H1 (cell line): ENCODE results near the gene STX8. TPM values are rescaled to one million over a fixed set of nuclear protein-coding genes. Genes with fewer than 3 reads are reported as not detected.
"Not testable (repeated sequence)": the region's sequence is repeated elsewhere in the genome, so short reads cannot be mapped to it uniquely, and the experiment has no call there.

Experiments used
- CTCF ChIA-PET: fragments of 300-600 bp; sonication (Branson Sonifier 250); formaldehyde crosslinking; loops from one replicate; lab custom pipeline; 2021; ENCODE audit not compliant: partially characterized antibody; lab: Charles Lee
- POLR2A ChIA-PET: fragments of 300-600 bp; sonication (Branson Sonifier 250); formaldehyde crosslinking; loops from one replicate; lab custom pipeline; 2021; ENCODE audit warnings: inconsistent platforms; ENCODE audit not compliant: partially characterized antibody; lab: Charles Lee
- DNase-seq, 2 experiments: peaks; one replicate each; pipeline versions ENCODE4 v3.0.0 to v3.0.0-alpha.2; 2010 to 2022; ENCODE audit warnings: low spot score in 2 of 2, low read depth in 1 of 2, mixed read lengths in 1 of 2
- FAIRE-seq: peaks from 2 replicates; lab custom pipeline; 2011; peaks lifted over from hg19 to GRCh38; lab: Jason Lieb, UNC
- H2AFZ ChIP-seq: 2 replicates; pipeline ENCODE4 v1.8.1; 2012; ENCODE audit warnings: low read length, inconsistent platforms
- H2AK5ac ChIP-seq: 2 replicates; pipeline ENCODE4 v1.6.1; 2013; ENCODE audit warnings: low read depth, low read length
- H2BK120ac ChIP-seq: replicated peaks from 2 replicates; pipeline ENCODE3; 2013; ENCODE audit warnings: low read depth, low read length, inconsistent platforms
- H2BK12ac ChIP-seq: 2 replicates; pipeline ENCODE4 v1.6.1; 2013; ENCODE audit warnings: low read depth, low read length
- H2BK15ac ChIP-seq: 2 replicates; pipeline ENCODE4 v1.6.1; 2013; ENCODE audit warnings: low read length
- H2BK20ac ChIP-seq: 2 replicates; pipeline ENCODE4 v1.6.1; 2013; ENCODE audit warnings: low read length
- H2BK5ac ChIP-seq: 2 replicates; pipeline ENCODE4 v1.6.1; 2013; ENCODE audit warnings: low read depth, low read length
- H3K14ac ChIP-seq: 2 replicates; pipeline ENCODE4 v1.6.1; 2013; ENCODE audit warnings: inconsistent platforms; ENCODE audit not compliant: insufficient read length
- H3K18ac ChIP-seq: 2 replicates; pipeline ENCODE4 v1.6.1; 2013; ENCODE audit warnings: low read length; ENCODE audit errors: extremely low read depth
- H3K23ac ChIP-seq: 2 replicates; pipeline ENCODE4 v1.6.1; 2013; ENCODE audit warnings: inconsistent platforms; ENCODE audit not compliant: insufficient read length
- H3K23me2 ChIP-seq: 2 replicates; pipeline ENCODE4 v1.6.1; 2013; ENCODE audit warnings: low read depth, low read length
- H3K27ac ChIP-seq: 2 replicates; pipeline ENCODE4 v1.6.1; 2011; ENCODE audit warnings: low read depth, low read length, inconsistent platforms
- H3K27me3 ChIP-seq, 4 experiments: replicated peaks in 1 of 4; 1 replicate in 1 of 4; 2 replicates in 3 of 4; pipeline versions ENCODE4 v1.6.1 to v1.8.1; 2011 to 2013; ENCODE audit warnings: low read length in 3 of 4, mild to moderate bottlenecking in 3 of 4, inconsistent platforms in 2 of 4, mixed read lengths in 2 of 4, moderate library complexity in 1 of 4; ENCODE audit not compliant: control insufficient read depth in 3 of 4, insufficient read depth in 3 of 4; ENCODE audit errors: extremely low read depth in 1 of 4
- H3K36me3 ChIP-seq, 4 experiments: 2 replicates each; pipeline versions ENCODE4 v1.6.1 to v1.8.1; 2011 to 2013; ENCODE audit warnings: mild to moderate bottlenecking in 4 of 4, low read length in 3 of 4, moderate library complexity in 2 of 4, control low read depth in 1 of 4, inconsistent platforms in 1 of 4; ENCODE audit not compliant: insufficient read depth in 4 of 4, control insufficient read depth in 2 of 4
- H3K4ac ChIP-seq: replicated peaks from 2 replicates; pipeline ENCODE3; 2013; ENCODE audit warnings: low read length, low read depth, mixed read lengths, inconsistent platforms; ENCODE audit not compliant: insufficient read length
- H3K4me1 ChIP-seq, 4 experiments: replicated peaks in 1 of 4; 1 replicate in 1 of 4; 2 replicates in 3 of 4; pipeline versions ENCODE4 v1.6.1 to v1.8.1; 2011 to 2013; ENCODE audit warnings: low read length in 3 of 4, inconsistent platforms in 2 of 4, mixed read lengths in 1 of 4; ENCODE audit not compliant: insufficient read depth in 4 of 4, control insufficient read depth in 3 of 4
- H3K4me2 ChIP-seq, 2 experiments: 2 replicates each; pipeline versions ENCODE4 v1.6.1 to v1.8.1; 2011 to 2013; ENCODE audit warnings: low read depth in 2 of 2, low read length in 2 of 2, control low read depth in 1 of 2, inconsistent platforms in 1 of 2, mild to moderate bottlenecking in 1 of 2; ENCODE audit not compliant: insufficient read depth in 1 of 2
- H3K4me3 ChIP-seq, 4 experiments: fragments of 200-600, 300-600 bp in 1 of 4; sonication (generic), shearing (Covaris generic), sonication (Bioruptor Twin) in 1 of 4; 2 replicates each; pipeline versions ENCODE4 v1.5.1 to v1.8.1; 2011 to 2016; ENCODE audit warnings: low read length in 4 of 4, low read depth in 3 of 4, control low read depth in 2 of 4, inconsistent platforms in 2 of 4, mild to moderate bottlenecking in 2 of 4, mixed read lengths in 1 of 4, moderate library complexity in 1 of 4; ENCODE audit not compliant: insufficient read depth in 2 of 4; ENCODE audit errors: extremely low read depth in 1 of 4
- H3K56ac ChIP-seq: replicated peaks from 2 replicates; pipeline ENCODE3; 2013; ENCODE audit warnings: low read depth, mild to moderate bottlenecking, mixed read lengths, low read length, inconsistent platforms; ENCODE audit not compliant: insufficient read length
- H3K79me1 ChIP-seq: 2 replicates; pipeline ENCODE4 v1.6.1; 2013; ENCODE audit warnings: low read depth, low read length, control low read depth
- H3K79me2 ChIP-seq, 2 experiments: 2 replicates each; pipeline versions ENCODE4 v1.6.1 to v1.8.1; 2012 to 2013; ENCODE audit warnings: low read length in 2 of 2, mild to moderate bottlenecking in 2 of 2, inconsistent platforms in 1 of 2; ENCODE audit not compliant: insufficient read depth in 2 of 2, control insufficient read depth in 1 of 2
- H3K9ac ChIP-seq, 4 experiments: replicated peaks in 1 of 4; 1 replicate in 1 of 4; 2 replicates in 3 of 4; pipeline versions ENCODE4 v1.6.1 to v1.8.1; 2011 to 2013; ENCODE audit warnings: low read depth in 3 of 4, low read length in 3 of 4, control low read depth in 2 of 4, mild to moderate bottlenecking in 2 of 4, moderate library complexity in 2 of 4, inconsistent platforms in 1 of 4; ENCODE audit errors: extremely low read depth in 1 of 4
- H3K9me3 ChIP-seq, 2 experiments: 2 replicates each; pipeline versions ENCODE4 v1.6.1 to v1.8.1; 2012 to 2013; ENCODE audit warnings: mild to moderate bottlenecking in 2 of 2, moderate library complexity in 2 of 2, control low read depth in 1 of 2, inconsistent platforms in 1 of 2, low read depth in 1 of 2, low read length in 1 of 2, mixed read lengths in 1 of 2; ENCODE audit not compliant: insufficient read depth in 2 of 2
- H4K20me1 ChIP-seq, 2 experiments: replicated peaks in 1 of 2; 2 replicates each; pipeline versions ENCODE3 to v1.8.1; 2011 to 2013; ENCODE audit warnings: inconsistent platforms in 2 of 2, low read length in 2 of 2, mild to moderate bottlenecking in 1 of 2; ENCODE audit not compliant: insufficient read depth in 2 of 2, control insufficient read depth in 1 of 2
- H4K5ac ChIP-seq: 2 replicates; pipeline ENCODE4 v1.6.1; 2013; ENCODE audit warnings: low read length, low read depth, mixed read lengths, inconsistent platforms; ENCODE audit not compliant: insufficient read length
- H4K8ac ChIP-seq: 2 replicates; pipeline ENCODE4 v1.8.0; 2013; ENCODE audit warnings: mild to moderate bottlenecking, moderate library complexity, low read length, inconsistent platforms; ENCODE audit not compliant: insufficient read depth; ENCODE audit errors: extremely low read depth
- H4K91ac ChIP-seq: replicated peaks from 2 replicates; pipeline ENCODE3; 2013; ENCODE audit warnings: low read length, mixed read lengths, inconsistent platforms; ENCODE audit not compliant: insufficient read length
- BCL11A ChIP-seq, 2 experiments: IDR thresholded peaks; one replicate each; pipeline ENCODE4 v1.6.1; 2011; ENCODE audit warnings: low read depth in 2 of 2, low read length in 2 of 2, mild to moderate bottlenecking in 2 of 2
- SAP30 ChIP-seq: fragments of 300-600 bp; sonication (generic); IDR thresholded peaks from 2 replicates; pipeline ENCODE4 v1.7.1; 2012; ENCODE audit warnings: low read length, moderate library complexity, mild to moderate bottlenecking, inconsistent platforms; ENCODE audit not compliant: insufficient read depth, insufficient replicate concordance
- WGBS, 2 experiments: shearing (Covaris generic) in 1 of 2; methylation state at CpG; one replicate each; pipeline versions ENCODE4 v1.1.6 to v1.1.7; 2013 to 2015; ENCODE audit warnings: low lambda C conversion rate in 2 of 2, mixed read lengths in 2 of 2, inconsistent platforms in 1 of 2, low coverage in 1 of 2, missing lambda C conversion rate in 1 of 2; ENCODE audit not compliant: insufficient replicate concordance in 2 of 2, insufficient coverage in 1 of 2, insufficient read length in 1 of 2; ENCODE audit errors: extremely low coverage in 1 of 2, missing lambda C conversion rate in 1 of 2; 5-methylcytosine and 5-hydroxymethylcytosine counted together
- polyA plus RNA-seq, 7 experiments: library from polyadenylated mRNA; depleted of rRNA in 3 of 7; stranded (reverse) in 5 of 7; unstranded in 2 of 7; fragments of >200 nt in 5 of 7; fragments of 200-250 nt in 2 of 7; gene quantifications; 1 replicate in 5 of 7; 2 replicates in 1 of 7; 4 replicates in 1 of 7; pipeline versions ENCODE4 v1.2.1 to v1.2.3, GENCODE V29; 2011 to 2013; ENCODE audit warnings: missing spikeins in 2 of 7, mixed read lengths in 2 of 7
- total RNA-seq: library from RNA; stranded (reverse); fragmentation: NEBNext Ultra II Directional; extraction: Animal tissue kit (Norgen Biotek cat#: 25700); gene quantifications from 2 replicates; pipeline ENCODE4 v1.2.1, GENCODE V29; 2021

The STX8 gene
- total and polyA plus RNA-seq, 2 of the 8 experiments (the other 6 are each of a cell fraction or from before 2014, with no cell fraction given): 22.8 to 42.5 TPM

- TF ChIP-seq BCL11A (IDR thresholded peaks at IDR 0.05; ENCODE audit: low read depth in 2 of 2, low read length in 2 of 2): no peak
- no peak for TF ChIP-seq SAP30
Measured at GRCh38 chr17:9606453-9606852, 30.8 kb upstream of the STX8 start (continued).

GRCh38 chr17:9604583-9604982, 29.0 kb upstream of the STX8 start:
- H2AK5ac ChIP-seq, H3K23me2 ChIP-seq: not testable (repeated sequence)

More at GRCh38 chr17:9604583-9604982, 29.0 kb upstream of the STX8 start:
- H2BK12ac ChIP-seq, DNase-seq, H3K9me3 ChIP-seq, H3K27ac ChIP-seq, H2AFZ ChIP-seq, H4K91ac ChIP-seq, H2BK20ac ChIP-seq, H3K36me3 ChIP-seq, H2BK15ac ChIP-seq, H2BK120ac ChIP-seq, H3K14ac ChIP-seq, H3K79me1 ChIP-seq, H3K9ac ChIP-seq, H3K27me3 ChIP-seq, H3K79me2 ChIP-seq, H3K4me1 ChIP-seq, FAIRE-seq, POLR2A ChIA-PET, H4K8ac ChIP-seq, H3K4me2 ChIP-seq, H3K4ac ChIP-seq, H4K5ac ChIP-seq, H3K23ac ChIP-seq, H2BK5ac ChIP-seq, H3K18ac ChIP-seq, H3K4me3 ChIP-seq, H4K20me1 ChIP-seq, H3K56ac ChIP-seq: not testable (repeated sequence)
- CTCF ChIA-PET: interaction anchor here (0.6 to 1.0 kb wide), 2 partner anchors 28 to 609 kb away, joined by 3 to 4 read pairs; partner anchors contain the start of gene CFAP52
- WGBS, 2 experiments: 89% methylated on average over 5 of the region's 5 CpGs; no CpG with 5 or more reads in 1 of the 2 experiments
